HepG2 (cell line): Measurements from ENCODE around the gene MAP3K21. TPM values are rescaled to one million over a fixed set of nuclear protein-coding genes. Genes with fewer than 3 reads are reported as not detected.

Source experiments
- ATAC-seq: fragments of 200-7000 bp; cut with Tn5 transposase; 3 replicates; pipeline ENCODE4 v1.9.1; 2020; ENCODE audit warnings: mild to moderate bottlenecking, moderate library complexity
- BruUV-seq: library from RNA; stranded (reverse); fragments of 400-500 nt; replicated peaks from 2 replicates; lab custom pipeline; 2021; lab: Mats Ljungman, UMichigan
- CTCF ChIA-PET: fragments of 300-600 bp; formaldehyde crosslinking; extraction: SDS; loops from one replicate; lab custom pipeline; 2021; ENCODE audit warnings: low total read pairs, inconsistent platforms, low intra/inter-chr PET ratio; lab: Yijun Ruan, JAX
- POLR2A ChIA-PET: fragments of 350-600 bp; sonication (Branson Sonifier 250); formaldehyde crosslinking; loops from one replicate; lab custom pipeline; 2020; ENCODE audit warnings: antibody characterized with exemption, inconsistent platforms; lab: Yijun Ruan, JAX
- DNase-seq: peaks from one replicate; pipeline ENCODE4 v3.0.0-alpha.2; 2015; ENCODE audit warnings: low spot score
- FAIRE-seq: peaks from 3 replicates; lab custom pipeline; 2011; peaks lifted over from hg19 to GRCh38; lab: Jason Lieb, UNC
- H2AFZ ChIP-seq: one replicate; pipeline ENCODE4 v1.6.1; 2011; ENCODE audit warnings: low read length, inconsistent platforms
- H3K27ac ChIP-seq: fragments of 300-600 bp; 3 replicates; pipeline ENCODE4 v1.8.0; 2011; ENCODE audit warnings: mixed run types, mild to moderate bottlenecking, mixed read lengths, low read length, inconsistent platforms; ENCODE audit not compliant: insufficient read depth; ENCODE audit errors: extremely low read length
- H3K27me3 ChIP-seq, 2 experiments: fragments of 200-600 bp in 1 of 2; 2 replicates in 1 of 2; 3 replicates in 1 of 2; pipeline versions ENCODE4 v1.6.0 to v1.8.0; 2011; ENCODE audit warnings: low read length in 2 of 2, mild to moderate bottlenecking in 2 of 2, moderate library complexity in 2 of 2, inconsistent platforms in 1 of 2; ENCODE audit not compliant: insufficient read depth in 2 of 2, control insufficient read depth in 1 of 2
- H3K36me3 ChIP-seq, 2 experiments: fragments of 200-600 bp in 1 of 2; replicated peaks in 1 of 2; 2 replicates in 1 of 2; 3 replicates in 1 of 2; pipeline versions ENCODE4 v1.5.1 to v1.8.0; 2011; ENCODE audit warnings: low read length in 2 of 2, inconsistent platforms in 1 of 2; ENCODE audit not compliant: insufficient read depth in 2 of 2, control insufficient read depth in 1 of 2
- H3K4me1 ChIP-seq: 2 replicates; pipeline ENCODE4 v1.5.1; 2012; ENCODE audit warnings: low read length, inconsistent platforms; ENCODE audit not compliant: insufficient read depth
- H3K4me2 ChIP-seq: 2 replicates; pipeline ENCODE4 v1.6.0; 2011; ENCODE audit warnings: low read depth, low read length, inconsistent platforms
- H3K4me3 ChIP-seq, 3 experiments: fragments of 200-600 bp in 1 of 3; sonication (generic), shearing (Covaris generic) in 1 of 3; replicated peaks in 1 of 3; 2 replicates each; pipeline ENCODE4 v1.5.1; 2011 to 2016; ENCODE audit warnings: low read length in 3 of 3, inconsistent platforms in 2 of 3, low read depth in 2 of 3, mild to moderate bottlenecking in 2 of 3, control low read depth in 1 of 3, mixed read lengths in 1 of 3; ENCODE audit not compliant: insufficient read depth in 1 of 3
- H3K79me2 ChIP-seq: one replicate; pipeline ENCODE4 v1.6.1; 2011; ENCODE audit warnings: low read length, inconsistent platforms; ENCODE audit not compliant: insufficient read depth
- H3K9ac ChIP-seq: 2 replicates; pipeline ENCODE4 v1.6.0; 2011; ENCODE audit warnings: mild to moderate bottlenecking, low read depth, low read length, inconsistent platforms; ENCODE audit not compliant: insufficient read depth
- H3K9me3 ChIP-seq: 2 replicates; pipeline ENCODE4 v1.5.1; 2012; ENCODE audit warnings: mild to moderate bottlenecking, low read length
- H4K20me1 ChIP-seq: 2 replicates; pipeline ENCODE4 v1.6.0; 2011; ENCODE audit warnings: inconsistent platforms, mild to moderate bottlenecking, low read length, moderate library complexity; ENCODE audit not compliant: insufficient read depth
- EP300 ChIP-seq, 3 experiments: sonication (generic) in 1 of 3; formaldehyde crosslinking in 1 of 3; IDR thresholded peaks; 2 replicates each; pipeline versions ENCODE4 v1.5.1 to v1.6.1; 2011 to 2020; ENCODE audit warnings: low read depth in 2 of 3, low read length in 2 of 3, borderline replicate concordance in 1 of 3, improper control_type of control experiment in 1 of 3, mild to moderate bottlenecking in 1 of 3, missing genetic modification reagents in 1 of 3, moderate library complexity in 1 of 3
- HDAC6 ChIP-seq: fragments of 200-600 bp; sonication (generic); IDR thresholded peaks from 2 replicates; pipeline ENCODE4 v1.7.0; 2017; ENCODE audit warnings: mild to moderate bottlenecking, antibody characterized with exemption, low read length, low read depth
- KLF12 ChIP-seq: sonication (generic); formaldehyde crosslinking; IDR thresholded peaks from 2 replicates; pipeline ENCODE4 v1.4.0; 2020; ENCODE audit warnings: missing genetic modification reagents, borderline replicate concordance
- PCBP2 ChIP-seq: fragments of 200-400 bp; formaldehyde crosslinking; optimal IDR thresholded peaks from 2 replicates; pipeline ENCODE3; 2018; ENCODE audit warnings: low read length, low read depth; ENCODE audit not compliant: poor library complexity, severe bottlenecking
- THAP11 ChIP-seq: IDR thresholded peaks from 2 replicates; pipeline ENCODE4 v1.6.1; 2016; ENCODE audit warnings: missing biosample characterization, missing genetic modification reagents
- ZNF432 ChIP-seq: sonication (generic); formaldehyde crosslinking; IDR thresholded peaks from 2 replicates; pipeline ENCODE4 v1.5.0; 2020; ENCODE audit warnings: missing genetic modification reagents, mild to moderate bottlenecking, borderline replicate concordance
- ZNF543 ChIP-seq: sonication (generic); formaldehyde crosslinking; IDR thresholded peaks from 2 replicates; pipeline ENCODE4 v1.4.0; 2020; ENCODE audit warnings: mild to moderate bottlenecking, missing genetic modification reagents
- ZNF577 ChIP-seq: sonication (generic); formaldehyde crosslinking; IDR thresholded peaks from 2 replicates; pipeline ENCODE4 v1.4.0; 2020; ENCODE audit warnings: mild to moderate bottlenecking, low read depth, missing genetic modification reagents, borderline replicate concordance
- WGBS: methylation state at CpG from one replicate; pipeline ENCODE4 v1.1.6; 2017; ENCODE audit warnings: low lambda C conversion rate; 5-methylcytosine and 5-hydroxymethylcytosine counted together
- in situ Hi-C: cut with HindIII; loops from 2 replicates; pipeline ENCODE4 v1.10.0; 2017; ENCODE audit warnings: low pct_unique_long_range_greater_than_20kb; ENCODE audit not compliant: extremely low pct_ligation_motif_present
- intact Hi-C: fragments of 100-400 bp; cut with micrococcal nuclease; formaldehyde crosslinking; loops from one replicate; pipeline ENCODE4 v1.10.0; 2022; ENCODE audit not compliant: unreplicated experiment
- polyA plus RNA-seq, 8 experiments: library from polyadenylated mRNA; depleted of rRNA in 3 of 8; stranded (reverse) in 7 of 8; unstranded in 1 of 8; fragments of >200 nt; fragmentation: Illumina TruSeq in 4 of 8; extraction: Trizol in 4 of 8; gene quantifications; 2 replicates each; pipeline versions ENCODE4 v1.2.1 to v1.2.3, GENCODE V29; 2011 to 2016; ENCODE audit warnings: low read depth in 4 of 8, missing spikeins in 1 of 8, mixed read lengths in 1 of 8; ENCODE audit not compliant: insufficient read depth in 1 of 8
- total RNA-seq, 5 experiments: library from RNA; depleted of rRNA; stranded (reverse); fragments of >200 nt; fragmentation: Illumina TruSeq; extraction: Trizol; gene quantifications; 2 replicates each; pipeline ENCODE4 v1.2.3, GENCODE V29; 2016; ENCODE audit warnings: low read depth in 1 of 5
- TF ChIP-seq, protein P1 (sequence below): sonication (generic); formaldehyde crosslinking; IDR thresholded peaks from 2 replicates; pipeline ENCODE4 v1.4.0; 2020; ENCODE audit warnings: missing genetic modification reagents
- TF ChIP-seq, protein P2 (sequence below): sonication (generic); formaldehyde crosslinking; IDR thresholded peaks from one replicate; pipeline ENCODE4 v1.5.1; 2020; ENCODE audit warnings: mild to moderate bottlenecking, missing genetic modification reagents; ENCODE audit errors: not compliant biosample characterization
- TF ChIP-seq, protein P3 (sequence below): sonication (generic); formaldehyde crosslinking; IDR thresholded peaks from 2 replicates; pipeline ENCODE4 v1.8.1; 2023; ENCODE audit warnings: mild to moderate bottlenecking, missing genetic modification reagents, borderline replicate concordance

MAP3K21 gene
- total and polyA plus RNA-seq, 2 of the 13 experiments (the other 11 are each of a cell fraction or from before 2014, with no cell fraction given): not detected

DNA sequence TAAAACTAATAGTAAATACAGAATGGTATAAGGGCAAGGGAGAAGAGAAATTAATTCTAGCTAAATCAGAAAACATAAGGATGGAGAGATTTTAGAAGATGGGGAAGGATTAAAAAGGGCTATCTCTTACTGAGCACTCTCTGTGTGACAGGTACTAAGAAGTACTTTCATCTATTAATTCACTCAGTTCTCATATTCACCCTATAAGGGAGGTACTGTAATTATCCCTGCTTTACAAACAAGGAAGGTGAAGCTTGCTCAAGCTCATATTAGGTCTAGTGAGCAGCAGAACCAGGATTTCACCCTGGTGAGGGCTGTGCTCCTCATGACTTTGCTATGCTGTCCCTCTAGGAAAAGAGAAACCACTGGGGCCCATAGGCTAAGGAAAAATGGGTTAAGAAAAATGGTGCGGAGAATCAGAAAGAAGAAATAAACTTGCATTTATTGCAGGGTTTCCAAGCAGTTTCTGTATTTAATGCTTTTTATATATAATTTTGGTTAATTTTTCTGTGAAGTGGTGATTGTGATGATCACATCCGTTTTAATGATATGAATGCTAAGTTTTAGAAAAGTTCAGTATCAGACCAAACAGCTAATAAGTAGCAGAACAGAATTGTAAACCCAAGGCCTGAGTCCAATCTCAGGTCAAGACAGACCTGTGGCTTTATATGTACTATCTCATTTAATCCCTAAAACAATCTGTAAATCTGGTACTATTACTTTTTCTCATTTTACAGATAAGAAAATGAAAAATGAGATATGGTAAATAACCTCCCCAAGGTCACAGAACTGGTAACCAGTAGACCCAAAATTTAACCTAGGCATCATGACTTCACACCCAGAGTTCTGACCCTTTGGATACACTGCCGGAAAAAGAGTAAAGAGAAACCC is 33.7 kb upstream of the MAP3K21 start:
- no peak overlapping the region for H3K9ac ChIP-seq
- H3K4me3 ChIP-seq: no peak overlapping the region
- H2AFZ ChIP-seq: no peak overlapping the region
- no peak for DNase-seq
- BruUV-seq: no TSS peak
- 57% methylated on average over 3 of the region's 3 CpGs for WGBS
- H3K9me3 ChIP-seq: no peaks in the 10 kb centered on the region
- H3K27ac ChIP-seq: no peak overlapping the region
- no peaks in the 10 kb centered on the region for H3K79me2 ChIP-seq
- no peaks in the 10 kb centered on the region for H3K36me3 ChIP-seq
- H3K27me3 ChIP-seq: peaks cover 0 to 6% of the 10 kb centered on the region in 2 experiments; a peak in 1 of 5 replicates
- CTCF ChIA-PET: no interaction called here
- intact Hi-C loops (no loop called here), in situ Hi-C loops (no loop called here)
- H4K20me1 ChIP-seq: no peaks in the 10 kb centered on the region
- ATAC-seq: no peak
- POLR2A ChIA-PET: no interaction called here
- no peak overlapping the region for H3K4me2 ChIP-seq
- no peak for FAIRE-seq
- H3K4me1 ChIP-seq: no peaks in the 10 kb centered on the region
- TF ChIP-seq THAP11: no peak
- TF ChIP-seq PCBP2: no peak
- no peak for TF ChIP-seq ZNF432 (CRISPR knock-in tag)
- TF ChIP-seq, protein P1, sequence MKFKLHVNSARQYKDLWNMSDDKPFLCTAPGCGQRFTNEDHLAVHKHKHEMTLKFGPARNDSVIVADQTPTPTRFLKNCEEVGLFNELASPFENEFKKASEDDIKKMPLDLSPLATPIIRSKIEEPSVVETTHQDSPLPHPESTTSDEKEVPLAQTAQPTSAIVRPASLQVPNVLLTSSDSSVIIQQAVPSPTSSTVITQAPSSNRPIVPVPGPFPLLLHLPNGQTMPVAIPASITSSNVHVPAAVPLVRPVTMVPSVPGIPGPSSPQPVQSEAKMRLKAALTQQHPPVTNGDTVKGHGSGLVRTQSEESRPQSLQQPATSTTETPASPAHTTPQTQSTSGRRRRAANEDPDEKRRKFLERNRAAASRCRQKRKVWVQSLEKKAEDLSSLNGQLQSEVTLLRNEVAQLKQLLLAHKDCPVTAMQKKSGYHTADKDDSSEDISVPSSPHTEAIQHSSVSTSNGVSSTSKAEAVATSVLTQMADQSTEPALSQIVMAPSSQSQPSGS: no peak
- TF ChIP-seq, protein P2, sequence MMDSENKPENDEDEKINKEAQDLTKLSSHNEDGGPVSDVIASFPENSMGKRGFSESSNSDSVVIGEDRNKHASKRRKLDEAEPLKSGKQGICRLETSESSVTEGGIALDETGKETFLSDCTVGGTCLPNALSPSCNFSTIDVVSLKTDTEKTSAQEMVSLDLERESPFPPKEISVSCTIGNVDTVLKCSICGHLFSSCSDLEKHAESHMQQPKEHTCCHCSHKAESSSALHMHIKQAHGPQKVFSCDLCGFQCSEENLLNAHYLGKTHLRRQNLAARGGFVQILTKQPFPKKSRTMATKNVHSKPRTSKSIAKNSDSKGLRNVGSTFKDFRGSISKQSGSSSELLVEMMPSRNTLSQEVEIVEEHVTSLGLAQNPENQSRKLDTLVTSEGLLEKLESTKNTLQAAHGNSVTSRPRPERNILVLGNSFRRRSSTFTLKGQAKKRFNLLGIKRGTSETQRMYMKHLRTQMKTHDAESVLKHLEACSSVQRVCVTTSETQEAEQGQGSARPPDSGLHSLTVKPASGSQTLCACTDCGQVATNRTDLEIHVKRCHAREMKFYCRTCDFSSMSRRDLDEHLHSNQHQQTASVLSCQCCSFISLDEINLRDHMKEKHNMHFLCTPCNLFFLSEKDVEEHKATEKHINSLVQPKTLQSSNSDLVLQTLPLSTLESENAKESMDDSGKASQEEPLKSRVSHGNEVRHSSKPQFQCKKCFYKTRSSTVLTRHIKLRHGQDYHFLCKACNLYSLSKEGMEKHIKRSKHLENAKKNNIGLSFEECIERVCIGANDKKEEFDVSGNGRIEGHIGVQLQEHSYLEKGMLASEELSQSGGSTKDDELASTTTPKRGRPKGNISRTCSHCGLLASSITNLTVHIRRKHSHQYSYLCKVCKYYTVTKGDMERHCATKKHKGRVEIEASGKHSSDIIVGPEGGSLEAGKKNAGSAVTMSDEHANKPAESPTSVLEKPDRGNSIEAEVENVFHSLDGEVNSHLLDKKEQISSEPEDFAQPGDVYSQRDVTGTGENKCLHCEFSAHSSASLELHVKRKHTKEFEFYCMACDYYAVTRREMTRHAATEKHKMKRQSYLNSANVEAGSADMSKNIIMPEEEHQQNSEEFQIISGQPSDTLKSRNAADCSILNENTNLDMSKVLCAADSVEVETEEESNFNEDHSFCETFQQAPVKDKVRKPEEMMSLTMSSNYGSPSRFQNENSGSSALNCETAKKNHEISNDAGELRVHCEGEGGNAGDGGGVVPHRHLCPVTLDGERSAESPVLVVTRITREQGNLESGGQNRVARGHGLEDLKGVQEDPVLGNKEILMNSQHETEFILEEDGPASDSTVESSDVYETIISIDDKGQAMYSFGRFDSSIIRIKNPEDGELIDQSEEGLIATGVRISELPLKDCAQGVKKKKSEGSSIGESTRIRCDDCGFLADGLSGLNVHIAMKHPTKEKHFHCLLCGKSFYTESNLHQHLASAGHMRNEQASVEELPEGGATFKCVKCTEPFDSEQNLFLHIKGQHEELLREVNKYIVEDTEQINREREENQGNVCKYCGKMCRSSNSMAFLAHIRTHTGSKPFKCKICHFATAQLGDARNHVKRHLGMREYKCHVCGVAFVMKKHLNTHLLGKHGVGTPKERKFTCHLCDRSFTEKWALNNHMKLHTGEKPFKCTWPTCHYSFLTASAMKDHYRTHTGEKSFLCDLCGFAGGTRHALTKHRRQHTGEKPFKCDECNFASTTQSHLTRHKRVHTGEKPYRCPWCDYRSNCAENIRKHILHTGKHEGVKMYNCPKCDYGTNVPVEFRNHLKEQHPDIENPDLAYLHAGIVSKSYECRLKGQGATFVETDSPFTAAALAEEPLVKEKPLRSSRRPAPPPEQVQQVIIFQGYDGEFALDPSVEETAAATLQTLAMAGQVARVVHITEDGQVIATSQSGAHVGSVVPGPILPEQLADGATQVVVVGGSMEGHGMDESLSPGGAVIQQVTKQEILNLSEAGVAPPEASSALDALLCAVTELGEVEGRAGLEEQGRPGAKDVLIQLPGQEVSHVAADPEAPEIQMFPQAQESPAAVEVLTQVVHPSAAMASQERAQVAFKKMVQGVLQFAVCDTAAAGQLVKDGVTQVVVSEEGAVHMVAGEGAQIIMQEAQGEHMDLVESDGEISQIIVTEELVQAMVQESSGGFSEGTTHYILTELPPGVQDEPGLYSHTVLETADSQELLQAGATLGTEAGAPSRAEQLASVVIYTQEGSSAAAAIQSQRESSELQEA (CRISPR knock-in tag): no peak
- TF ChIP-seq, protein P3, sequence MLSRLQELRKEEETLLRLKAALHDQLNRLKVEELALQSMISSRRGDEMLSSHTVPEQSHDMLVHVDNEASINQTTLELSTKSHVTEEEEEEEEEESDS (CRISPR knock-in tag): no peak
- TF ChIP-seq KLF12 (CRISPR knock-in tag): no peak
- TF ChIP-seq ZNF543: no peak
- no peak for TF ChIP-seq ZNF577
- no peak for TF ChIP-seq EP300 (IDR thresholded peaks at IDR 0.05; ENCODE audit: low read depth in 2 of 2, low read length in 2 of 2)
- no peak for TF ChIP-seq EP300 (CRISPR knock-in tag; IDR thresholded peaks at IDR 0.05; ENCODE audit: borderline replicate concordance)
- no peak for TF ChIP-seq HDAC6
